Panc1 (cell line): ENCODE results near the gene TTC28. TPM values are rescaled to one million over a fixed set of nuclear protein-coding genes. Genes with fewer than 3 reads are reported as not detected.

Experiments
- ATAC-seq: fragments of 200-7000 bp; cut with Tn5 transposase; 2 replicates; pipeline ENCODE4 v1.9.1; 2020; ENCODE audit warnings: mild to moderate bottlenecking, moderate library complexity
- BruUV-seq: library from RNA; stranded (reverse); fragments of 400-500 nt; replicated peaks from 2 replicates; lab custom pipeline; 2021; lab: Mats Ljungman, UMichigan
- CTCF ChIA-PET: fragments of 300-600 bp; sonication (Branson Sonifier 250); formaldehyde crosslinking; loops from one replicate; lab custom pipeline; 2022; ENCODE audit warnings: antibody characterized with exemption; lab: Charles Lee
- POLR2A ChIA-PET: fragments of 300-600 bp; sonication (Branson Sonifier 250); formaldehyde crosslinking; loops from one replicate; lab custom pipeline; 2022; ENCODE audit warnings: antibody characterized with exemption; lab: Charles Lee
- DNase-seq: peaks from one replicate; pipeline ENCODE4 v3.0.0-alpha.2; 2010; ENCODE audit warnings: low read depth, low spot score
- H3K27ac ChIP-seq: 2 replicates; pipeline ENCODE4 v1.5.1; 2011; ENCODE audit warnings: mild to moderate bottlenecking, low read length, inconsistent platforms
- H3K27me3 ChIP-seq: fragments of 200-500 bp; sonication (Bioruptor generic); 2 replicates; pipeline ENCODE4 v1.6.0; 2014; ENCODE audit warnings: low read length, inconsistent platforms; ENCODE audit not compliant: control insufficient read depth, insufficient read depth
- H3K36me3 ChIP-seq: fragments of 200-500 bp; sonication (Bioruptor generic); 2 replicates; pipeline ENCODE4 v1.5.1; 2014; ENCODE audit warnings: inconsistent platforms, mild to moderate bottlenecking, low read length, moderate library complexity; ENCODE audit not compliant: control insufficient read depth, insufficient read depth
- H3K4me1 ChIP-seq: 2 replicates; pipeline ENCODE4 v1.5.1; 2011; ENCODE audit warnings: inconsistent platforms, mild to moderate bottlenecking, low read length, moderate library complexity; ENCODE audit not compliant: control insufficient read depth, insufficient read depth
- H3K4me3 ChIP-seq, 2 experiments: 2 replicates each; pipeline ENCODE4 v1.5.1; 2011 to 2012; ENCODE audit warnings: low read depth in 2 of 2, low read length in 2 of 2, mild to moderate bottlenecking in 2 of 2, inconsistent platforms in 1 of 2, moderate library complexity in 1 of 2
- H3K9me3 ChIP-seq: fragments of 200-500 bp; sonication (Bioruptor generic); 2 replicates; pipeline ENCODE4 v1.5.1; 2014; ENCODE audit warnings: low read depth, mild to moderate bottlenecking, inconsistent platforms, low read length, moderate library complexity; ENCODE audit not compliant: control insufficient read depth, insufficient read depth
- CTCF ChIP-seq: fragments of 450-650 bp; IDR thresholded peaks from 2 replicates; pipeline ENCODE4 v1.5.1; 2017; ENCODE audit warnings: mild to moderate bottlenecking
- POLR2AphosphoS5 ChIP-seq: IDR thresholded peaks from 2 replicates; pipeline ENCODE4 v1.6.1; 2012; ENCODE audit warnings: mild to moderate bottlenecking, low read depth, low read length, moderate library complexity
- REST ChIP-seq, 2 experiments: IDR thresholded peaks; 2 replicates each; pipeline ENCODE4 v1.6.1; 2011 to 2012; ENCODE audit warnings: low read depth in 2 of 2, control low read depth in 1 of 2, low read length in 1 of 2, mild to moderate bottlenecking in 1 of 2, moderate library complexity in 1 of 2; ENCODE audit not compliant: insufficient read depth in 1 of 2
- SIN3A ChIP-seq: IDR thresholded peaks from 2 replicates; pipeline ENCODE4 v1.6.1; 2012; ENCODE audit warnings: low read depth, mild to moderate bottlenecking, low read length, moderate library complexity, borderline replicate concordance; ENCODE audit not compliant: insufficient read depth
- TCF7L2 ChIP-seq: IDR thresholded peaks from 2 replicates; pipeline ENCODE4 v1.6.1; 2011; ENCODE audit warnings: mild to moderate bottlenecking, low read depth, low read length, inconsistent platforms
- in situ Hi-C: cut with HindIII; loops from 2 replicates; pipeline ENCODE4 v1.10.0; 2016; ENCODE audit warnings: low sequenced_read_pairs, low pct_unique_long_range_greater_than_20kb
- intact Hi-C: fragments of 100-400 bp; cut with micrococcal nuclease; formaldehyde crosslinking; loops from one replicate; pipeline ENCODE4 v1.10.0; 2022; ENCODE audit not compliant: unreplicated experiment
- total RNA-seq: library from RNA; stranded (reverse); gene quantifications from one replicate; pipeline ENCODE4 v1.2.1, GENCODE V29; 2021; ENCODE audit not compliant: unreplicated experiment

Gene TTC28
- total RNA-seq, 1 experiment from 2014 or later, result 24.8 TPM

- TF ChIP-seq REST (IDR thresholded peaks at IDR 0.05; ENCODE audit: insufficient read depth in 1 of 2, low read depth in 2 of 2, low read length in 1 of 2) (no peak), POLR2AphosphoS5 (no peak), SIN3A (no peak), CTCF (no peak)
- BruUV-seq, result no TSS peak
- Histone ChIP-seq H3K4me1 (no peaks in the 10 kb centered on the region), H3K27me3 (no peaks in the 10 kb centered on the region), H3K27ac (no peak overlapping the region), H3K9me3 (no peaks in the 10 kb centered on the region), H3K36me3 (no peaks in the 10 kb centered on the region), H3K4me3 (no peak overlapping the region)
- ATAC-seq (no peak), DNase-seq (no peak)
- ChIA-PET CTCF (no interaction called here), POLR2A (no interaction called here)
- intact Hi-C loops (no loop called here), in situ Hi-C loops (no loop called here)
Measured at GRCh38 chr22:27973846-27974245, 705.8 kb downstream of the TTC28 start.

GRCh38 chr22:27972732-27973698, 706.6 kb downstream of the TTC28 start:
- Histone ChIP-seq H3K4me1 (no peaks in the 10 kb centered on the region), H3K36me3 (no peaks in the 10 kb centered on the region), H3K4me3 (no peak overlapping the region), H3K27ac (no peak overlapping the region), H3K27me3 (no peaks in the 10 kb centered on the region), H3K9me3 (no peaks in the 10 kb centered on the region)
- DNase-seq, result no peak
- in situ Hi-C loops, result no loop called here
- TF ChIP-seq POLR2AphosphoS5 (no peak), REST (IDR thresholded peaks at IDR 0.05; ENCODE audit: insufficient read depth in 1 of 2, low read depth in 2 of 2, low read length in 1 of 2) (no peak), CTCF (no peak), TCF7L2 (no peak), SIN3A (no peak)
- ATAC-seq, result no peak
- no TSS peak for BruUV-seq
- CTCF ChIA-PET, result no interaction called here
- POLR2A ChIA-PET, result no interaction called here
- intact Hi-C loops, result no loop called here
